Spleen (tissue), 11 donors: Measurements from ENCODE around the gene MXD3. TPM values are rescaled to one million over a fixed set of nuclear protein-coding genes. Genes with fewer than 3 reads are reported as not detected.

Experiments
- DNase-seq: peaks from one replicate; pipeline ENCODE4 v3.0.0-alpha.2; 2020
- H3K27ac ChIP-seq, 8 donors: fragments of 200-600 bp; sonication (generic) in 7 of 8; 1 replicate in 4 of 8; 2 replicates in 4 of 8; pipeline versions ENCODE4 v1.5.0 to v1.8.0; 2016 to 2021; ENCODE audit warnings: inconsistent platforms in 4 of 8, mild to moderate bottlenecking in 4 of 8, moderate library complexity in 1 of 8
- H3K27me3 ChIP-seq, 7 donors: fragments of 200-600 bp; sonication (generic) in 6 of 7; replicated peaks in 1 of 7; 1 replicate in 4 of 7; 2 replicates in 3 of 7; pipeline versions ENCODE4 v1.5.0 to v1.8.0; 2016 to 2021; ENCODE audit warnings: inconsistent platforms in 3 of 7, mild to moderate bottlenecking in 1 of 7
- H3K36me3 ChIP-seq, 6 donors: fragments of 200-600 bp; sonication (generic) in 5 of 6; 1 replicate in 4 of 6; 2 replicates in 2 of 6; pipeline versions ENCODE4 v1.5.0 to v1.8.0; 2016 to 2021; ENCODE audit warnings: inconsistent platforms in 2 of 6
- H3K4me1 ChIP-seq, 6 donors: fragments of 200-600 bp; sonication (generic) in 5 of 6; 1 replicate in 3 of 6; 2 replicates in 3 of 6; pipeline versions ENCODE4 v1.5.0 to v1.8.0; 2016 to 2021; ENCODE audit warnings: inconsistent platforms in 3 of 6
- H3K4me3 ChIP-seq, 8 donors: fragments of 200-600 bp; sonication (generic) in 7 of 8; 1 replicate in 4 of 8; 2 replicates in 4 of 8; pipeline versions ENCODE4 v1.5.0 to v1.8.0; 2016 to 2021; ENCODE audit warnings: inconsistent platforms in 4 of 8, mild to moderate bottlenecking in 4 of 8, moderate library complexity in 2 of 8
- H3K9me3 ChIP-seq, 8 donors: fragments of 200-600 bp; sonication (generic) in 7 of 8; 1 replicate in 4 of 8; 2 replicates in 4 of 8; pipeline versions ENCODE4 v1.5.0 to v1.8.0; 2016 to 2021; ENCODE audit warnings: inconsistent platforms in 4 of 8
- POLR2A ChIP-seq, 3 donors: fragments of 450-650 bp; IDR thresholded peaks; one replicate each; pipeline ENCODE4 v1.5.1; 2017; ENCODE audit warnings: antibody characterized with exemption in 3 of 3, mild to moderate bottlenecking in 1 of 3
- POLR2AphosphoS5 ChIP-seq, 3 donors: sonication (generic); formaldehyde crosslinking; IDR thresholded peaks; one replicate each; pipeline ENCODE4 v1.5.1; 2017; ENCODE audit warnings: antibody characterized with exemption in 3 of 3
- WGBS, 5 donors: extraction: QIAGEN DNeasy Blood & Tissue Kit in 3 of 5; methylation state at CpG; one replicate each; pipeline versions ENCODE4 v1.1.5 to v1.1.7; 2013 to 2018; 5-methylcytosine and 5-hydroxymethylcytosine counted together
- intact Hi-C: fragments of 100-400 bp; cut with DNase I; formaldehyde crosslinking; loops from one replicate; pipeline ENCODE4 v1.15.0; 2023; ENCODE audit warnings: low total_unique reads
- polyA plus RNA-seq, 3 donors: library from polyadenylated mRNA; stranded (reverse); fragments of 200-250 nt; gene quantifications; one replicate each; pipeline ENCODE4 v1.2.1, GENCODE V29; 2013
- total RNA-seq, 7 donors: library from RNA; depleted of rRNA in 3 of 7; stranded (reverse); fragments of >200 nt in 3 of 7; fragmentation: NEBNext Ultra II Directional in 4 of 7; extraction: Animal tissue kit (Norgen Biotek cat#: 25700) in 4 of 7; gene quantifications; one replicate each; pipeline versions ENCODE4 v1.1.0 to v1.2.1, GENCODE V29; 2016 to 2021
- TF ChIP-seq, protein P1 (sequence below), 11 experiments: fragments of 200-600 bp in 7 of 11; fragments of 450-650 bp in 4 of 11; sonication (generic) in 4 of 11; IDR thresholded peaks in 8 of 11; conservative IDR thresholded peaks in 3 of 11; 1 replicate in 7 of 11; 2 replicates in 4 of 11; pipeline versions ENCODE4 v1.4.0 to v1.8.0; 2016 to 2021; ENCODE audit warnings: antibody characterized with exemption in 11 of 11, inconsistent platforms in 4 of 11, mild to moderate bottlenecking in 1 of 11
- donor health status: healthy with polysubstance abuse.
- donor health status: DM: no; HTN: no; CAD: no; lungs with moderate emphysema.
- donor health status: DM: no; HTN: no; CAD: no.
- donor health status: Bipolar disorder and iron deficiency.
- donor health status: healthy.
- donor health status: DM: no; HTN: no; CAD: no.
- donor health status: DM: yes; HTN: yes; CAD: no.

MXD3 gene
- total and polyA plus RNA-seq, 10 donors: 19.3 to 80.7 (median 26.4) TPM

DNA sequence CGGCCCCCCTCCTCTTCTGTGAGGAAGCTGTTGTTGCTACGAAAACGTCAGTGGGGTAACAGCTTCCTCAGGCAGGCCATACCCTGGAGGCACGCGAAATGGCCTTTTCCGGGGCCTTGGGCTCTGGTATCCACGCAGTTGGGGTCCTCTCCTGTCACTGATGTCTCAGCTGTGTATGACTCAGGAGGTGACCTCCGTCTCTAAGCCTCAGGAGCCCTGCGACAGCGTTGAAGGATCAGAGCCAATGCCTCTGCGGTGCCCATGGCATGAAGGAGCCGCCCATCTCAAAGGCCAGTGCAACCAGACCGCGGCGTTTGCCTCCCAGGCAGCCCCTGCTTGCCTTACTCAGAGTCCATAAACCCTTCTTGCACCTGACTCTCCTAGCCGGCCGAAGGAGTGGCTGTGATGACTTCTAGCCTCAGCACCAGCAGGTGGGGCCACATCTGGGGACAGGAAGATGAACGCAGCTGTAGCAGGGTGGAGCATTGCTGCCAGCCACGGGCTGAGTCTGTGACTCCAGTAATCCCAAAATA lies 1.0 kb upstream of the MXD3 start:
- peak; percentile 81 for DNase-seq
- WGBS, 5 donors: 2 to 7% (median 6%) methylated on average over 10 to 19 of the region's 19 CpGs
- H3K36me3 ChIP-seq: peaks cover 0 to 26% (median 0%) of the 10 kb centered on the region in 6 donors
- H3K27me3 ChIP-seq: no peaks in the 10 kb centered on the region
- intact Hi-C loops: loop anchor here (10.0 kb wide), 2 partner anchors 52 to 142 kb away; no protein-coding TSS in a partner anchor
- H3K4me1 ChIP-seq: peaks cover 34 to 85% (median 65%) of the 10 kb centered on the region in 6 donors
- peak overlapping the region in 7 of 8 donors; percentile 52 to 89 (median 72) for H3K4me3 ChIP-seq
- H3K27ac ChIP-seq: peak overlapping the region in 6 of 8 donors; percentile 10 to 94 (median 89)
- no peaks in the 10 kb centered on the region for H3K9me3 ChIP-seq
- TF ChIP-seq POLR2AphosphoS5 (IDR thresholded peaks at IDR 0.05): no peak
- TF ChIP-seq, protein P1, sequence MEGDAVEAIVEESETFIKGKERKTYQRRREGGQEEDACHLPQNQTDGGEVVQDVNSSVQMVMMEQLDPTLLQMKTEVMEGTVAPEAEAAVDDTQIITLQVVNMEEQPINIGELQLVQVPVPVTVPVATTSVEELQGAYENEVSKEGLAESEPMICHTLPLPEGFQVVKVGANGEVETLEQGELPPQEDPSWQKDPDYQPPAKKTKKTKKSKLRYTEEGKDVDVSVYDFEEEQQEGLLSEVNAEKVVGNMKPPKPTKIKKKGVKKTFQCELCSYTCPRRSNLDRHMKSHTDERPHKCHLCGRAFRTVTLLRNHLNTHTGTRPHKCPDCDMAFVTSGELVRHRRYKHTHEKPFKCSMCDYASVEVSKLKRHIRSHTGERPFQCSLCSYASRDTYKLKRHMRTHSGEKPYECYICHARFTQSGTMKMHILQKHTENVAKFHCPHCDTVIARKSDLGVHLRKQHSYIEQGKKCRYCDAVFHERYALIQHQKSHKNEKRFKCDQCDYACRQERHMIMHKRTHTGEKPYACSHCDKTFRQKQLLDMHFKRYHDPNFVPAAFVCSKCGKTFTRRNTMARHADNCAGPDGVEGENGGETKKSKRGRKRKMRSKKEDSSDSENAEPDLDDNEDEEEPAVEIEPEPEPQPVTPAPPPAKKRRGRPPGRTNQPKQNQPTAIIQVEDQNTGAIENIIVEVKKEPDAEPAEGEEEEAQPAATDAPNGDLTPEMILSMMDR (IDR thresholded peaks at IDR 0.05 in 8 of 11, conservative IDR thresholded peaks at IDR 0.05 in 3 of 11): no peak
- TF ChIP-seq POLR2A (IDR thresholded peaks at IDR 0.05): no peak

DNA sequence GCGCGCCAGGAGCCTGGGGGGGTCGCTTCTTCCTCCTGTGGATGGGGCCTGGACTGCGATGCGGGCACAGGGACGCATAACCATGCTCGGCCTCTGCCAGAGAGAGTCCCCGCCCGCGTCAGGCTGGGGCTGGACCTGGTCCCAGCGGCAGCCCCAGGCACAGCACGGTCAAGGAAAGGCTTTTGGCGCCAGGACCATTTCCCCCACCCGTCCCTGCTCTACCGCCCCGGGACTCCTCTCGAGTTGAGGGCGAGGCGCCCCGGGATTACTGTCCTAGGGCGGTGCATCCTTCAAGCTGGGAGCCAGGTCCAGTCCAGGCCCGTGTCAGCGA lies 341 bp downstream of the MXD3 start:
- peak overlapping the region; percentile 35 to 89 (median 70) for H3K4me3 ChIP-seq
- WGBS, 5 donors: 0 to 3% (median 0%) methylated on average over 3 to 23 of the region's 23 CpGs
- intact Hi-C loops: loop anchor here (10.0 kb wide), 2 partner anchors 53 to 143 kb away; no protein-coding TSS in a partner anchor
- H3K4me1 ChIP-seq: peaks cover 34 to 91% (median 77%) of the 10 kb centered on the region in 6 donors
- peak overlapping the region in 7 of 8 donors; percentile 36 to 94 (median 87) for H3K27ac ChIP-seq
- H3K36me3 ChIP-seq: peaks cover 0 to 29% (median 12%) of the 10 kb centered on the region in 6 donors
- no peaks in the 10 kb centered on the region for H3K9me3 ChIP-seq
- no peak for TF ChIP-seq POLR2A (IDR thresholded peaks at IDR 0.05)
- TF ChIP-seq POLR2AphosphoS5 (IDR thresholded peaks at IDR 0.05): no peak
- TF ChIP-seq, protein P1 (IDR thresholded peaks at IDR 0.05 in 8 of 11, conservative IDR thresholded peaks at IDR 0.05 in 3 of 11): no peak
- DNase-seq: no peak
- no peaks in the 10 kb centered on the region for H3K27me3 ChIP-seq

DNA sequence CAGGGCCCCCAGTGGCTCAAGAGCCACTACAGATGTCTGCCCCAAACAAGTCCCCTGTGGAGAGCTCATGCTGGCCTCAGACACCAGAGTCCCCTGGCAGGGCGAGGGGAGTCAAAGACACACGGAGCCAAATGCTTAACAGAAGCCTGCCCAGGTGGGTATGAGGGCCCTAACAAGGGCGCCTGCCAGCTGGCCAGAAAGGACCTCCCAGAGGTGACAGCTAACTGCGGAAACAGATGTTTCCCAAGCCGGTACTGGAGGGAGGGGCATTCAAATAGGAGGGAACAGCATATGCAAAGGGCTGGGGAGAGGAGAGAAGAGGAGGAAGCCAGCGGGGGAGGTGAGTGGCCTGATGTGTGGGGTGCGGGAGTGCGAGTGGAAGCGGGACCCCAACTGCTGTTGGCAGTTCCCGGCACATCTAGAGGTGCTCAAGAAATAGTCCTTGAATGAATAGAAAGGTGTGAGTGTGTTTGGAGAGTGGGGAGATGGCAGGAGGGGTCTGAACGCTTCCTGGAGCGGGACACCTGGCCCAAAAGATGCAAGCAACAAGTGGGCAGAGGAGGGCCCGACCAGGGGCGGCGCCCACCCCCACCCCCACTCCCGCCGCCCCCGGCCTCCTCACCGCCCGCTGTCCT lies 824 bp downstream of the MXD3 start:
- peak in 1 of 3 donors; percentile 87 for TF ChIP-seq POLR2AphosphoS5 (IDR thresholded peaks at IDR 0.05)
- TF ChIP-seq POLR2A (IDR thresholded peaks at IDR 0.05): no peak
- Histone ChIP-seq H3K27me3 (no peaks in the 10 kb centered on the region), H3K4me1 (peaks cover 34 to 96% (median 80%) of the 10 kb centered on the region in 6 donors), H3K4me3 (peak overlapping the region; percentile 35 to 89 (median 70)), H3K9me3 (no peaks in the 10 kb centered on the region), H3K27ac (peak overlapping the region in 7 of 8 donors; percentile 36 to 94 (median 87)), H3K36me3 (peaks cover 0 to 32% (median 17%) of the 10 kb centered on the region in 6 donors)
- intact Hi-C loops: loop anchor here (10.0 kb wide), 2 partner anchors 54 to 144 kb away; no protein-coding TSS in a partner anchor
- peak; percentile 88 for DNase-seq
- 2 to 20% (median 3%) methylated on average over 16 to 20 of the region's 20 CpGs for WGBS, 5 donors

DNA sequence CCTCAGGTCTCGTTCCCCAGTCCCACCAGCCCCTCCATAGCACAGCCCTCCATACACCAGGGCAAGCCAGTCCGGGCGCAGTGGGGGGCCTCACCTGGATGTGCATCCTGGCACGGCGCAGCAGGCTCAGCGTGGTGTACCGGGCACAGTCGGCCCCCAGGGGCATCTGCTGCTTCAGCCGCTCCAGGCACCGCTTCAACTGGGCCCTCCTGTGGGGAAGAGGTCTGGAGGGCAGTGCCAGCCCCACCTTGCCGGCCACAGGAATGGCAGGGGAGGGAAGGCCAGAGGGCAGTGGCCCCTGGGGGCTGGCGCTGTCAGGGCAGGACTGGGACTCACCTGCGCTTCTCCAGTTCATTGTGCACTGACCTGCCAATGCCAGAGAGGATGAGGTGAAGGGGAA lies 1.4 kb downstream of the MXD3 start:
- TF ChIP-seq POLR2A (IDR thresholded peaks at IDR 0.05) (no peak), POLR2AphosphoS5 (IDR thresholded peaks at IDR 0.05) (no peak)
- TF ChIP-seq, protein P1 (IDR thresholded peaks at IDR 0.05 in 8 of 11, conservative IDR thresholded peaks at IDR 0.05 in 3 of 11): no peak
- Histone ChIP-seq H3K4me3 (peak overlapping the region in 5 of 8 donors; percentile 56 to 89 (median 73)), H3K27me3 (no peaks in the 10 kb centered on the region), H3K9me3 (no peaks in the 10 kb centered on the region), H3K27ac (peak overlapping the region in 7 of 8 donors; percentile 32 to 94 (median 87)), H3K4me1 (peaks cover 40 to 100% (median 86%) of the 10 kb centered on the region in 6 donors), H3K36me3 (peaks cover 0 to 37% (median 22%) of the 10 kb centered on the region in 6 donors)
- peak; percentile 87 for DNase-seq
- intact Hi-C loops: loop anchor here (10.0 kb wide), 2 partner anchors 54 to 144 kb away; no protein-coding TSS in a partner anchor
- 83 to 94% (median 90%) methylated on average over 9 to 13 of the region's 13 CpGs for WGBS, 5 donors
